SKM-1 treated with dmso at 0.1 percent for 144 hours (cell line): ENCODE results near the gene TRAPPC2.
"Not testable (repeated sequence)": the region's sequence is repeated elsewhere in the genome, so short reads cannot be mapped to it uniquely, and the experiment has no call there.

Experiments used
- DNase-seq: peaks from one replicate; lab custom pipeline; 2025; ENCODE audit not compliant: unreplicated experiment; lab: John Stamatoyannopoulos, UW

Gene TRAPPC2

DNA sequence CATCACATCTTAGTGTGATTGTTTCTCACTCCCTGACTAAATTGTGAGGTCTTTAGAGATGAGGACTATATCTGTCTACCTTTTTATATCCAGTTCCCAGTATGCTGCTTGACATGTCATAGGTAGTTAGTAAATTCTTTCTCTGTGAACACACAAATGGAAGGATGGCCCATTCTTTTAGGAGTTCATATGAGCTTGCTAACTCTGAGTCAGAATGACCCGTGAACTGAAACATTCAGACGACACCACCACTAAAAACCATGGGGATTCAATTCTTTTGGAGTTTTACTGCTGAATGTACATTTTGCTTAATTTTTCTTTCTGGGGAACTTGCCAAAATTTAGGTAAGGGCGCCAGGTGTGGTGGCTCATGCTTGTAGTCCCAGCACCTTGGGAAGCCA lies 14.1 kb upstream of the TRAPPC2 start:
- DNase-seq: no peak

DNA sequence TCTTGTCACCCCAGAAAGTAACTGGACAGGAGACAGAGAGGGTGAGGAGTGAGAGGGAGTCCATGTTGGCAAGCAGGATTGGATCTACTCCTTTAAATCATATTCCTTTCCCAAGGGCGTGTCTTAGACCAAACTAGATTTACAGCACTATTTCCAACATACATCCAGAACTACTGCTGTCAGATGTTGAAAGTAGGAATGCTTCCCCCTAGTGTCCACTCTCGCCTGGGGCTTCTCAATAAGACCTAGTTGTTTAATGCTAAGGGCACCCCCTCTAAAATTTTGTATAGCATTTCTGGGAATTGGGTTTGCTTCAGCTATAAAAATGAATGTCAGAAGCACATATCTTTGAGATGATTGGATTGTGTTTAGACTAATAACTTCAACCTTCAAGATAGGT lies 13.4 kb upstream of the TRAPPC2 start:
- DNase-seq: no peak

DNA sequence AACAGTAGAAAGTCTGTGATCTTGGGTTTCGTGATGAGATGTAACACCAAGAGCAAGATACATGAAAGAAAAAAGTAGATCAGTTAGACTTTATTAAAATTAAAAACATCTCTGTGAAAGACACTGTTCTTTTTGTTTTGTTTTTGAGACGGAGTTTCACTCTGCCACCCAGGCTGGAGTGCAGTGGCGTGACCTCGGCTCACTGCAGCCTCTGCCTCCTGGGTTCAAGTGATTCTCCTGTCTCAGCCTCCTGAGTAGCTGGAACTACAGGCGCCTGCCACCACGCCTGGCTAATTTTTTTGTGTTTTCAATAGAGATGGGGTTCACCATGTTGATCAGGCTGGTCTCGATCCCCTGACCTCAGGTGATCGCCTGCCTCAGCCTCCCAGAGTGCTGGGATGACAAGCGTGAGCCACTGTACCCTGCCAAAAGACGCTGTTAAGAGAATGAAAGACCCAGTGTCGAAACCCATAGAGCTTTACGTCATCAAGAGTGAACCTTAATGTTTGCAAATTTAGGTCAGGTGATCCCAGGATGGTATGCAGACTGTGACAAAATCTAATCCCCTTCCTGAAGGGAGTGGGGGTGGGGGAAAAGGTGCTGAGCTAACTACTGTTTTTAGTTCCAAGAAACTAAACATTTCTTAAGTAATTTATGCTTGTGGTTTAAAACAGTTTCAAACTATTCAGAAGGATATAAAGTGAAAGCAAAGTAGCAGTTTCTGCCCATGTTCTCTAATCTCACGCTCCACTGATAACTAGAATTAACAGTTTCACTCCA lies 8.2 kb upstream of the TRAPPC2 start:
- DNase-seq: no peak

DNA sequence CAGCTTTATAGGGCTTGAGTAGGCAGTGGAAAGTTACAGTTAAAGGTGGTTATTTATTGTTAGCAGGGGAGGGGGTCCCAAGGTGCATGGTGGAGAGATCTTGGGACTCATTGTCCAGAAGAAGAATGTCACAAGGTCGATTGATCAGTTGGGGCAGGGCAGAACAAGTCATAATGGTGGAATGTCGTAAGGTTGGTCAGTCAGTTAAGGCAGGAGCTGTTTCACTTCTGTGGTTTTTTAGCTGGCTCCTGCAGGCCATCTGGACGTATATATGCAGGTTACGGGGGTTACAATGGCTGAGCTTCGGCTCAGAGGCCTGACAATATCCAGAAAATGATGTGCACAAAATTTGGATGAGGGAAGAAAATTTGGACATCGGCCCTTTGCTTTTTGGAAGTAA lies 7.3 kb upstream of the TRAPPC2 start:
- no peak for DNase-seq

DNA sequence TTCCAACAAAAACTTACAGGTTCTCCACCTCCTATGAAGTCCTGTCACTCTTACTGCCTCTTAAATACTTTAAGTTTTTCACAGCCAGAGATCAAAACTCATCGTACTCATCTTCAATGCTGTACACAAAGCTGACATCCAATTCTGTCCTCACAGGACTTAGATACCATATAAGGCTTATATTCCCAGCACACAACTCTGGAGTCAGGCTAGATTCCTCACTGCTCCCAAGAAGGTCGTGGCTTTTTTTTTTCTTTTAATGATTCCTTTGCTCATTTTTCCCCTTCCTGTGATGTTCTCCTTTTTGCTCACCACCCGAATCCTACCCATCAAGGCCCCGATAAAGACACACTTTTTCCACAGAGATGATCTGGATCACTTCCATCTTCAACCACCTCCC lies 914 bp downstream of the TRAPPC2 start:
- DNase-seq: no peak

DNA sequence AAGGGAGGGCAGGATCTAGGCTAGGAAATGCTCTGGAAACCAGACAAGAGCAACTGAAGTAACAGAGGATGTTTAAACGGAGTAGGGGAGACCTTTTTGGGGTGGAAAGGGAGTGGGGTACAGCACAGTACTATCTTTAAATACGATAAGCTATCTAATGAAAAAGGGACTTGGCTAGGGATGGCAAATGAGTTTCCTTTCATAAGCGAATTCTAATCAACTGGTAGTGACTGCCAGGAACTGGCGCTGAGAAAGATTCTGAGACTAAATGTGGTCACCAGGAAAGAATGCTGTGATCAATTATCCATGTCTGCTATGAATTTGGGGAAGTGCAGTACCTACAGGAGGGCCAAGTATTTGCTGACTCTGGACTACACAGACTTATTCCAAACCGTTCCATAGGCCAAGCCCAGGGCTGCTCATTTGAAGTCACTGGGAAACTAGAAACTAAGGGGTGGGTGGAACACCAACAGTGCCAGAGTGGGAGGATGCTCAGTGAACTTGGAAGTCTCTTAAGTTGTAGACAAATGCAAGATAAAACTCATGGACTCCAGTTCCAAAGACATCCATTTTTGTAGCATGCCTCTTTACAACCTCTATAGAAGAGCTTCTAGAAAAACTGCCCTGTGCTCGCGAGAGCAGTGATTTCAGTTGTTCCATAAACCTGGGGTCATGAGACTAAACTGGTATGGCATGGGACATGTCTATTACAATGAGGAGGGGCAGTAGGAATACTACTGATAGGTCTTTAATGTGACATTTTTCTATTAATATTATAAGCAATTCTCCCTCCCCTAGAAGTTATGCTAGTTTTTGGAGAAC lies 2.0 kb downstream of the TRAPPC2 start:
- DNase-seq: no peak

DNA sequence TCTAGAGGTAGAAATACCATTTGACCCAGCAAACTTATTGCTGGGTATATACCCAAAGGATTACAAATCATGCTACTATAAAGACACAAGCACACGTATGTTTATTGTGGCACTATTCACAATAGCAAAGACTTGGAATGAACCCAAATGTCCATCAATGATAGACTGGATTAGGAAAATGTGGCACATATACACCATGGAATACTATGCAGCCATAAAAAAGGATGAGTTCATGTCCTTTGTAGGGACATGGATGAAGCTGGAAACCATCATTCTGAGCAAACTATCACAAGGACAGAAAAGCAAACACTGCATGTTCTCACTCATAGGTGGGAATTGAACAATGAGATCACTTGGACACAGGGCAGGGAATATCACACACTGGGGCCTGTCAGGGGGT lies 3.9 kb downstream of the TRAPPC2 start:
- not testable (repeated sequence) for DNase-seq

DNA sequence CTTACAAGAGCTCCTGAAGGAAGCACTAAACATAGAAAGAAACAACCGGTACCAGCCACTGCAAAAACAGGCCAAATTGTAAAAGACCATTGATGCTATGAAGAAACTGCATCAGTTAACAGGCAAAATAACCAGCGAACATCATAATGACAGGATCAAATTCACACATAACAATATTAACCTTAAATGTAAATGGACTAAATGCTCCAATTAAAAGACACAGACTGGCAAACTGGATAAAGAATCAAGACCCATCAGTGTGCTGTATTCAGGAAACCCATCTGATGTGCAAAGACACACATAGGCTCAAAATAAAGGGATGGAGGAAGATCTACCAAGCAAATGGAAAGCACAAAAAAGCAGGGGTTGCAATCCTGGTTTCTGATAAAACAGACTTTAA lies 7.8 kb downstream of the TRAPPC2 start:
- not testable (repeated sequence) for DNase-seq

DNA sequence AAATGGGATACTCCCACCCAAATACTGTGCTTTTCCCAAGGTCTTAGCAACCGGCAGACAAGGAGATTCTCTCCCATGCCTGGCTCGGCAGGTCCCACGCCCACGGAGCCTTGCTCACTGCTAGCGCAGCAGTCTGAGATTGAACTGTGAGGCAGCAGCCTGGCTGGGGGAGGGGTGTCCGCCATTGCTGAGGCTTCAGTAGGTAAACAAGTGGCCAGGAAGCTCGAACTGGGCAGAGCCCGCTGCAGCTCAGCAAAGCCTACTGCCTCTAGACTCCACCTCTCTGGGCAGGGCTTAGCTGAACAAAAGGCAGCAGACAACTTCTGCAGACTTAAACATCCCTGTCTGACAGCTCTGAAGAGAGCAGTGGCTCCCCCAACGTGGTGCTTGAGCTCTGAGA lies 9.5 kb downstream of the TRAPPC2 start:
- DNase-seq: not testable (repeated sequence)

DNA sequence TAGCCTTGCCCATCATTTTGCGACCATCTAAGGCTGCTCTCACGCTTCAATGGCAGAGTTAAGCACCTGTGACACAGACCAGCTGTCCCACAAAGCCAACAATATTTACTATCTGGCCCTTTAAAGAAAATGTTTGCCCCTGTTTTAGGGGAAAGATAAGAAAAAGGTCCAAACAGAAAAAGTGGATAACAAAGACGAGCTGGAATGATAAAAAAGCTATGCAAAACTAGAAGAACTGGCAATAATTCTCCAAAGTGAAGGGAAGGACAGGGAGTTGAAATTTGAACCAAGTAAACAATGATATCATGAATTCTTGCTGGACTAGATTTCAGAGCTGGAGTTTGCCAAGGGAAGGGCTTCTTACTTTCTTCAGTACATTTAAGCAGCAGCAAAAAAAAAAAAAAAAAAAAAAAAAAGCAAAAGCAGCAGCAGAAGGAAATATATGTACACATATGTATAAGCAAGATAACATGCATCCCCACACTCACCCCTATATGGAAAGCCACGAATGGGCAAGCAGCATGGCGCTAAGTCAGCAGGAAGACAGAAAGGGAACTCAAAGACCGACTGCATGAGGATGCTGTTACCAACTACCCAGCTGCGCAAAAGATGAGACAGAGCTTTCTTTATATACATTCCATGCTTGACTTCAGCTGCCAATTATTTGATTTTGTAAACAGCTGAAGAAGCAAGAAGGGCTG lies 12.5 kb downstream of the TRAPPC2 start:
- no peak for DNase-seq

DNA sequence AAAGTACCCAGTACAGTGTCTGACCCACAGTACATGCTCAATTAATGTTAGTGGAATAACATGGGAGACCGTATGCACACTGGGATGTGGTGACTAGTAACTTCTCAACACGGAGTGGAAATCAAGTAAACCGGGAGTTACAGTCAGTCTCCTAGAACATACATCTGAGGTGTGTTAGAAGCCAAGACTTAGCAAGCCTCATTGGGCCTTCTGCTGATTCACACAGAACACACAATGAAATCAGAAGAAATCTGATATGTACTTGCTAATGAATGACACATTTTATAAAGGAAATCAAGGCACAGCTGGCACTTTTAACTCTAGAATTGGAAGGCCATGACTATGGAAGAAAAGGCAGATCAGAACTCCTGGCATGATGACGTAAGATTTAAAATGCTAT lies 13.0 kb downstream of the TRAPPC2 start:
- DNase-seq: no peak

DNA sequence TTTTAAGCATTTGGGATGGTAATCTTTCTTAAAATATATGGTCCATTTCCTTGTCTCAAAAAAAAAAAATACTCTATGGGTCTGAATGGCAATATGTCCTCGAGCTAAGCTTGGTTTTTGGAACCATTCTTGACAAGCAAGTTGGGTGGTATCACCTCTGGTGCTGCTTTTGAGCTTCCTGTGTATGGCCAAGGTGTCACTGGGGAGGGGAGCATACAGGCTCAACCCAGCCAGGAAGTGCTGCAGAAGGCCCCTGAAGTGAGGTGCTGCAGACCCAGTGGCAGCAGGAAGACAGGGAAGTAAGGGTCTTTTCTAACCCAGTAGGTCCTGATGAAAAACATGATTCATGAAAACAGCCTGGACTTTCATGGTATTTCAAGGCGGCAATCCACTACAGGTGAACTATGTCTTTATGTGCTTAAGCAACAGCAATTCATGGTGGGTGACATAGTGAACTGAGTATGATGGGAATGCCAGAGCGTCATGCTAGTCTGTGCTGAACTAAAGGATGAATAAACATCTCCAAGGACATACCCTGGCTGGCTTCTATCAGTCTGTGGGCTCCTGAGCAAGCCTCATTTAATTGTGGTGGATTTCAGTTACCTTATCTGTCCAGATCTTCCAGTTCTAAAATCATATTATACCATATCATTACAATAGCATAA lies 15.1 kb downstream of the TRAPPC2 start:
- no peak for DNase-seq

DNA sequence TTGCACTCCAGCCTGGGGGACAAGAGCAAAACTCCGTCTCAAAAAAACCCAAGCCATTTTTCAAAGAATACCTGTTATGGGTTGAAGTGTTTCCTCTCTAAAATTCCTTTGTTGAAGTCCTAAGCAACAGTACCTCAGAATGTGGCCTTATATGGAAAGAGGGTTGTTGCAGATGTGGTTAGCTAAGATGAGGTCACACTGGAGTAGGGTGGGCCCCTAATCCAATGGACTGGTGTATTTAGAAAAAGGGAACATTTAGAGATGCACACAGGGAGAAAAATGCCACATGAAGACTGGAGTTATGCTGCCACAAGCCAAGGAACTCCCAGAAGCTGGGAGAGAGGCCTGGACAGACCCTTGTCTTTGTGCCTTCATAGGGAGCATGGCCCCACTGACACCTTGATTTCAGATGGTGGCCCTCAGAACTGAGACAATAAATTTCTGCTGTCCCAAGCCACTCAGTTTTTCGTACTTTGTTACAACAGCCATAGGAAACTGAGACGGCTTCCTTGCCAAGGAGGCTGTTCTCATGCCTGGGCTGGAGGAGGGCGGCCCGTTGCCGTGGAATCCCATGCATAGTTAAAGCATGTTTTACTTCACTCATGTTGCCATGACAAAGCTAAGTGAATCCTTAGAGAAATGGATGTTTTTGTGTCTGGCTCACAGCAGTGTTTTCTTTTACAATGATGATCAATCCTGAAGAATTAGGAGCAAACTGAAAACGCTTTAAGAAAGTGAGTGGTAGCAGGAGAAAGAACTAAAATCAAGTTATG lies 16.5 kb downstream of the TRAPPC2 start:
- DNase-seq: no peak

DNA sequence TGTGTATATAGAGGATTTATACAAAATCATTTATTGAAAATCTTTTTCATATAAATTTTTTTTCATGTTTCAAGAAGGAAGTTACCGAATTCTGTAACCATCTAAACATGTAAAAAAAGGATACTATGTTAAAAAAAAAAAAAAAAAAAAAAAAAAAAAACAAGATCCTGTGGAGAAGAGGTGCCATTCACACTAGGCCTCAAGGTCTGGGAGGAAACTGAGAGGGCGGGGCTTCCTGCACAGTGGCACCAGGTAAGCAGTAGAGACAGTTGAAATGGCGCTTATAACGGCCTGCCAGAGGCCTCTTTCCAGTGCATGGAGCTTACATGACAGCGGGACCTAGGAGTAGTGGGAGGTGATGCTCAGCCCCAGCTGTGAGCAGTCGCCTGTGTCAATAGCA lies 17.5 kb downstream of the TRAPPC2 start:
- DNase-seq: no peak

DNA sequence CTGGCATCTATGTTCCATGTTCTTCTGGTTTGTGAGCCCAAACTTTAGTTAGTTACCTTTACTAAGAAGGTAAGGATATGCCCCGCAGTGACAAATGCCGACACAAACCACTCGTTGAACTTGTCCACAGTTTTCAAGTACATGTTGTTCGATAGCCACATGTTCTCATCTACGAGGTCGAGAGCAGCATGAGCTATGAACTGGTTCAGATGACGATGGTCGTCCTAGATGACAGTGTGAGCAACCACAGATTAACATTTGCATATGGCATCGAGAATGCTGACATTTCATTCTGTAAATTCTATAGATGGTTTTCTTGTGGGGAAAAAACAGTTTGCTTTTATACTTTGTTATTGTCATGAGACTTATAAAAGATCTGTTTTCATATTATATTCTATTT lies 18.0 kb downstream of the TRAPPC2 start:
- DNase-seq: no peak

DNA sequence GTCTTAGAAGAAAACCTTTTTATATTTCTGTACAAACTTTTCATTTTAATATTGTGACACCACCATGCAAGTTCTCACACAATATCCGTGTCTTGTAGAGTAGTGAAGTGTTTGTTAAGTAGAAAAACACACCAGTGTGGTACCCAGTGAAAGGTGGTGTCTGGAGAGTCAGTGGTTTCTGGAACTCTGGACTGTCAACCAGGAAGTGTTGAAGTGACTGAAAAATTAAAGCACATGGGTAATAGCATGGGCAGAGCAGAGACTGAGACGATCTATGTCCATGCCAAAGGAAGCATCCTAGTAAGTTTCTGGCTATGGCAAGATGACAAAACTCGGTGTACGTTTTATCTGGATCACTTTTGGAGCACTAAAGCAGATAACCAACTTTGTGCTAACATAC lies 23.3 kb downstream of the TRAPPC2 start:
- DNase-seq: no peak

DNA sequence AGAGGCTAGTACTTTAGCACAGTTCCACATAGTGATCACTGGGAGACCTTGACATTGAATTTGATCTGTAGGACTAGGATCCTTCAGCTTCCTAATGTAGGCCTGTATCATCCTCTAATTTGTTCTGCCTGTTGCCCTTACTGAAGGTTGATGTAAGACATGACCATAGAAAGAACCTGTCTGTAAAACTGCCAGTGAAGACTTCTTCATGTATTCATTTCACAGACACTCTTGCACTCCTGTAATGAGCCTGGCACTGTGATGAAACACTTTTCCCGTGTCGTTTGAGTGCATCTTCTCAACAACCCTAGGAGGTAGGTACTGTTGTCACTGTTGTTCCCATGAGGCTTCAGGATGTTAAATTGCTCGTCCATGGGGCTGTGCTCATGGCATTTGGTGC lies 30.8 kb downstream of the TRAPPC2 start:
- DNase-seq: no peak

DNA sequence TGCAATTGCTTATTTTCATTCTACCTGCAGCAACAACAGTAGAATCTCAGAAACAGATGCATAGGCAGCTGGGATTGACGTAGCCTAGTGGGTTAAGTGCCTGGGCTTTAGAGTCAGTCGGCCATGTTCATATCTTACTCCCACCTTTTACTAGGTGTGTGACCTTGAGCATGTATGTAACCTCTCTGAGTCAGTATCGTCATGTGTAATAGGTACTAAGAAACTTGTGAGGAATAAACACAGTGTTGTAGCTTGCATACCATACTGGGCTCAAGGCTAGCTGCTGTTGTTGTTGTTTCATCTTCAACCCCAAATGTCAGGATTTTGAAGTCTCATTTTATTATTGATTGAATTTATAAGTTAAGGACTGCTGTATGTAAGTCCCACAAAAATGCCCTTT lies 31.3 kb downstream of the TRAPPC2 start:
- no peak for DNase-seq

DNA sequence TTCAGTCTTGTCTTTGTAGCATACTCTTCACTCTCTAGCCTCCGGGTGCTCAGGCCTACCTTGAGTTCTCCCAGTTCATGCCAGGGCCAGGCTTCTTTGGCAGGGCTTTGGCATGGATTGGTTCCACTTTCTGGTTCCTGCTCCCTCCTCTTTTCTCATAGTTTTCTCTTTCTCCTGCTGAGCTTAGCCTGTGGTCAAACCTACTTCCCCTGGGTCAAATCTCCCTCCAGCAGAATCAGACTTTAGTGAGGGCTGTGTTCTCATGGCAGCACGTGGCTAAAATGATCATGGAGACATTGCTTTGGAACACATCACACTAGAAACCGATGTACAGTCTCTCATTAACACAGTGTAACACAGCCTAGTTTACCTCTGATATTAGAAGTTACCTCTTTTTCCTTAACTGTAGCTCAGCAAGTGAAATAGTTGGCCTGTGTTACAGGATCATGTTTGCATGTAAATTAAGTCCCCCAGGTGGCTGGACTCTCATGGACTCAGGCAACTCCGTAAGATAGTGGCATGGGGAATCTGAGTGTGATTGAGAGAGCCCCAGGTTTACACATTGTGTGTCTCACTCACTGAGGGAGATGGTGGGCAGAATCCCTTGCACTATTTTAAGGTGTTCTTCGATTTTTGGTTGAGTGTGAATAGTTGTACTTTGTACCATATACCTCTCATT lies 32.2 kb downstream of the TRAPPC2 start:
- no peak for DNase-seq

DNA sequence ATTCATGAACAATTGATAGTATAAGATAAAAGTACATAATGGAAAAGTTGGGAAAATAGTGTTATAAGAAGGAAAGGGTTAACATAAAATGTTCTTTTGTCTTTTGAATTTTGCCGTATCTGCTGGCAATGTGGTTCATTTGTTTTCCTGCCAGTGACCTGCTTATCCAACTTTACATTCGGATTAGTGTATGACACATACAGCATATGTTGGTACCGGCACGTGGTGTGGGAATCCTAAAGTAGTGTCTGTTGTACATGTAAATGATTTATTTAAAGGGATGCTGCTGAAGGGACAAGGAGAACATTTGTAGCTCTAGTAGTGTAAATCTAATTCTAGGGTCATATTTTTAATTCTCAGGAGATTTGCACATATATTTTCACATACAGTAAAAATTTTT lies 34.0 kb downstream of the TRAPPC2 start:
- DNase-seq: no peak
